Cardiac muscle cell (in vitro differentiated cells and primary cell): ENCODE results near the gene GTF2I. TPM values are rescaled to one million over a fixed set of nuclear protein-coding genes. Genes with fewer than 3 reads are reported as not detected.
"Not testable (repeated sequence)": the region's sequence is repeated elsewhere in the genome, so short reads cannot be mapped to it uniquely, and the experiment has no call there.

ENCODE experiments used
- DNase-seq, 2 donors: peaks; one replicate each; pipeline versions ENCODE4 v3.0.0 to v3.0.0-alpha.2; 2010 to 2017; ENCODE audit warnings: low read depth in 1 of 2, low spot score in 1 of 2
- H3K27ac ChIP-seq: fragments of 200-600 bp; sonication (generic); 2 replicates; pipeline ENCODE4 v1.5.1; 2016
- H3K27me3 ChIP-seq: fragments of 200-600 bp; sonication (generic); 2 replicates; pipeline ENCODE4 v1.6.0; 2016; ENCODE audit warnings: control low read depth
- H3K36me3 ChIP-seq: fragments of 200-600 bp; sonication (generic); 2 replicates; pipeline ENCODE4 v1.5.1; 2016; ENCODE audit warnings: control low read depth
- H3K4me1 ChIP-seq: fragments of 200-600 bp; sonication (generic); 2 replicates; pipeline ENCODE4 v1.8.1; 2017; ENCODE audit warnings: low read depth, mild to moderate bottlenecking, mixed run types
- H3K4me3 ChIP-seq: fragments of 200-600 bp; sonication (generic); 2 replicates; pipeline ENCODE4 v1.5.1; 2016; ENCODE audit warnings: mild to moderate bottlenecking
- H3K9me3 ChIP-seq: fragments of 200-600 bp; sonication (generic); 2 replicates; pipeline ENCODE4 v1.5.1; 2017; ENCODE audit warnings: low read depth, mild to moderate bottlenecking, control low read depth
- polyA plus RNA-seq: library from polyadenylated mRNA; unstranded; fragments of >200 nt; fragmentation: Nextera tagmentation; extraction: Ambion mirVana; gene quantifications from 2 replicates; pipeline ENCODE4 v1.2.1, GENCODE V29; 2016
- total RNA-seq: library from RNA; depleted of rRNA; stranded (reverse); fragments of >200 nt; gene quantifications from 2 replicates; pipeline ENCODE4 v1.2.3, GENCODE V29; 2016
- TF ChIP-seq, protein P1 (sequence below): IDR thresholded peaks from 2 replicates; pipeline ENCODE4 v1.5.1; 2012; ENCODE audit warnings: low read depth, mild to moderate bottlenecking, low read length

GTF2I gene
- total and polyA plus RNA-seq, 2 experiments from 2014 or later = 189 to 221 TPM

GRCh38 chr7:74655324-74655723 lies 2.2 kb upstream of the GTF2I start:
- H3K27me3 ChIP-seq = no peaks in the 10 kb centered on the region
- TF ChIP-seq, protein P1, sequence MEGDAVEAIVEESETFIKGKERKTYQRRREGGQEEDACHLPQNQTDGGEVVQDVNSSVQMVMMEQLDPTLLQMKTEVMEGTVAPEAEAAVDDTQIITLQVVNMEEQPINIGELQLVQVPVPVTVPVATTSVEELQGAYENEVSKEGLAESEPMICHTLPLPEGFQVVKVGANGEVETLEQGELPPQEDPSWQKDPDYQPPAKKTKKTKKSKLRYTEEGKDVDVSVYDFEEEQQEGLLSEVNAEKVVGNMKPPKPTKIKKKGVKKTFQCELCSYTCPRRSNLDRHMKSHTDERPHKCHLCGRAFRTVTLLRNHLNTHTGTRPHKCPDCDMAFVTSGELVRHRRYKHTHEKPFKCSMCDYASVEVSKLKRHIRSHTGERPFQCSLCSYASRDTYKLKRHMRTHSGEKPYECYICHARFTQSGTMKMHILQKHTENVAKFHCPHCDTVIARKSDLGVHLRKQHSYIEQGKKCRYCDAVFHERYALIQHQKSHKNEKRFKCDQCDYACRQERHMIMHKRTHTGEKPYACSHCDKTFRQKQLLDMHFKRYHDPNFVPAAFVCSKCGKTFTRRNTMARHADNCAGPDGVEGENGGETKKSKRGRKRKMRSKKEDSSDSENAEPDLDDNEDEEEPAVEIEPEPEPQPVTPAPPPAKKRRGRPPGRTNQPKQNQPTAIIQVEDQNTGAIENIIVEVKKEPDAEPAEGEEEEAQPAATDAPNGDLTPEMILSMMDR = no peak
- H3K4me1 ChIP-seq = peaks cover 23% of the 10 kb centered on the region
- no peaks in the 10 kb centered on the region for H3K9me3 ChIP-seq
- no peak for DNase-seq
- no peaks in the 10 kb centered on the region for H3K36me3 ChIP-seq
- no peak overlapping the region for H3K4me3 ChIP-seq
- peak overlapping the region; percentile 96 for H3K27ac ChIP-seq

GRCh38 chr7:74655768-74656440 lies 1.6 kb upstream of the GTF2I start:
- H3K4me1 ChIP-seq = peaks cover 29% of the 10 kb centered on the region
- H3K27me3 ChIP-seq = no peaks in the 10 kb centered on the region
- peak overlapping the region; percentile 96 for H3K27ac ChIP-seq
- no peak for DNase-seq
- H3K4me3 ChIP-seq = peak overlapping the region; percentile 49
- TF ChIP-seq, protein P1 = no peak
- no peaks in the 10 kb centered on the region for H3K9me3 ChIP-seq
- no peaks in the 10 kb centered on the region for H3K36me3 ChIP-seq

DNA sequence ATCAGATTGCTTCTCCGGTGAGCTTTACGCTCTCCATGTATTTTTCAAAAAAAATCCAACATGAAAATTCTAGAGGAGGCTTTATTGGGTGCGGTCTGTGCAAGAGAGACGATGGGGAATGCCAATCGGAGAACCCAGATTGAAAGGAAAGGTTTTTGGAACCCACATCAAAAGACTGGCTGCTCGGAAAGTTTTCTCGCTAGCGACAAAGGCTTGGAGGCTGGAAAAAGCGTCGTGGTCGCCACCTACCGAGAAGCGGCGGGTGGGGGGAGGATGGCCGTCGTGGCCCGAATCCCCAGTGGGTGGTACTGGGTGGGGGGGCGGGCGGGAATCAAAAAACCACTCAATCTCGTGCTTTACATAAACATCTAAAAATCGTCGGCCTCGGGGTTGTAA lies 1.1 kb upstream of the GTF2I start:
- DNase-seq = peak; percentile 30 to 56
- Histone ChIP-seq H3K27ac (peak overlapping the region; percentile 96), H3K36me3 (no peaks in the 10 kb centered on the region), H3K4me3 (peak overlapping the region; percentile 49), H3K4me1 (peaks cover 31% of the 10 kb centered on the region), H3K27me3 (no peaks in the 10 kb centered on the region), H3K9me3 (no peaks in the 10 kb centered on the region)
- TF ChIP-seq, protein P1 = no peak

DNA sequence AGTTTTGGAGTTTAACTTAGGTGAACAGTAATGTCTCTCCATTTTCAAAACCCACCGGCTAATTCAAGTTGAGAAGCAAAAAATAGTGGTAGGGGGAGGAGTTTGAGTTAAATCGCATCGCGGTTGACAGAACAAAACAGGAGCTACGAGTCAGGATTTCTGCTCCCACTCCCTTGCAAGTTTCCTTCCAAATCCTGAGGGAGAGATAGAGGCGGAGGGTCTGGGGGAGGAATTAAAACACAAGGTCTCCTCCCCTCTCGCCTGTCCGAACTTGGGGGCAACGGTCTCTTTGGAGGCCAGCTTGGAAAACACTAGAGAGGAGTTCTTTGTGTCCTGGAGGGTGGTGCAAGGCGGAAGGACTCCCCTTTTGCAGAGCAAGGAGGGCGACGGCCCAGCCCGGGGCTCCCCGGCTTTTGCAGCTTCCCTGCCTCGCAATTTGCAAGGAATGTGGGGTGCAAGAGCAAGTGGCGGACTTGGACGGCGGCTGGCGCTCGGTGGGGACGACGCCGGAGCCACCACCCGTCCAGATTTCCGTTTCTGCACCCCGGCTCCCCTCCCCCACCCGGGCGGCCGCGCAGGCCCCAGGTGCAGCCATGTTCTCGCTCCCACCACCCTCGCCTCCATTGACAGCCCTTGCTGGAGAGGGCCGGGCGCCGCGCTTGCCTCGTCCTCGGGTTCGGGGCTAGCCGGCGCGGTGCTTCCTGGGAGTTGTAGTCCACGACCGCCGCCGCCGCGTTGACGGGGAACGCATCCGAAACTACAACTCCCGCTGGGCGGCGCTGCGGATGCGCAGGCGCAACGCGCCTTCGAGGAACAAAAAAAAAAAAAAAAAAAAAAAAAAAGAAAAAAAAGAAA lies 454 bp upstream of the GTF2I start:
- TF ChIP-seq, protein P1 = peak; percentile 14
- peak overlapping the region; percentile 99 for H3K4me3 ChIP-seq

DNA sequence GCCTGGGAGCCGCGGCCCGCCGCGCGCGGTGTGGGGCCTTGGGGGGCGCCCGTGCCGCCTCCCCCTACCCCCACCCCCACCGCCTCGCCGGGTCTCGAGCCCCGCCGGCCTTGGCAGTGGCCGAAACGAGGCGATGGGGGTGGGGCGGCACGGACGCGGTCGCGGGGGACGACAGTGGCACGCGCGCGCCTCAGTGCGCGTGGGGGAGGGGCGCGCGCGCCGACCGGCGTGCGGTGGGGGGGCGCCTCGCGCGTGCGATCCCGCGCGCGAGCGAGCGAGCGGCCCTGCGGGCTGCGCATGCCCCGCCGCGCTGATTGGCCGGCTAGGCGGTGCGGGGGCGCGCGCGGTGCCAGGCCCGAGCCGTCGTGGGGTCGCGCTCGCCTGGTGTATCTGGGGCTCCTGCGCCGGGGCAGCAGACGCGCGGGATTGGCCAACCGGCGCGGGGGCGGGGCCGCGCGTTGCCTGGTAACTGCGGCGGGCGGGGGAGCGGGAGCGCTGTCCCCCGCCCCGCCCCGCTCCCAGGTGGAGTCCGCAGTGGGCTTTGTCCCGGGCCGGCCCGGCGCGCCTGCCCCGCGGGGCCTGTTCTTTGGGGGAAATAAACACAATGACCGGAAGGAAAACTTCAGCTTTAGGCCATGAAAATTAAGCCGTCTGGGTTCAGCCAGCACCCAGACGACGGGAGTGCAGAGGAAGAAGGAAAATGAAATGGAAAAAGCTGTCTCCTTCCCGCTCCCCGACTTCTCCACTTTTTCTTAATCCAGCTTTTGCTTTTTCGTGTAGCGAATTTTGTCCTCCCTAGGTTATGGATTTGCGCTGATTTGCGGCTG lies 873 bp downstream of the GTF2I start:
- TF ChIP-seq, protein P1 = no peak
- Histone ChIP-seq H3K27ac (peak overlapping the region; percentile 100), H3K4me3 (peak overlapping the region; percentile 99), H3K4me1 (peaks cover 35% of the 10 kb centered on the region), H3K27me3 (no peaks in the 10 kb centered on the region), H3K36me3 (no peaks in the 10 kb centered on the region), H3K9me3 (no peaks in the 10 kb centered on the region)
- peak; percentile 97 for DNase-seq

More for the DNA sequence above, 454 bp upstream of the GTF2I start:
- H3K27ac ChIP-seq = peak overlapping the region; percentile 100
- peak; percentile 99 for DNase-seq
- peaks cover 31% of the 10 kb centered on the region for H3K4me1 ChIP-seq
- no peaks in the 10 kb centered on the region for H3K27me3 ChIP-seq
- no peaks in the 10 kb centered on the region for H3K36me3 ChIP-seq
- no peaks in the 10 kb centered on the region for H3K9me3 ChIP-seq

DNA sequence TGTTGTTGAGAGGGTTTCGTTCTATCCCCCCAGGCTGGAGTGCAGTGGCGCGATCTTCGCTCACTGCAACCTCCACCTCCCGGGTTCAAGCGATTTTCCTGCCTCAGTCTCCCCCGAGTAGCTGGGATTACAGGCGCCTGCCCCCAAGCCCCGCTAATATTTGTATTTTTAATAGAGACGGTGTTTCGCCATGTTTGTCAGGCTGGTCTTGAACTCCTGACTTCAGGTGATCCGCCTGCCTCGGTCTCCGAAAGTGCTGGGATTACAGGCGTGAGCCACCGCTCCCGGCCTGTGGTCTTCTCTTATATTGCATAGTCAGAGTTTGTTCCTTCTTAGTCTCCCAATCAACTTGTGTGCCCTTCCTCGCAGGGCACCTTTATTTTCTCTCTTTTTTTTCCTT lies 2.7 kb downstream of the GTF2I start:
- not testable (repeated sequence) for H3K36me3 ChIP-seq, H3K27me3 ChIP-seq, H3K27ac ChIP-seq, H3K9me3 ChIP-seq, DNase-seq
- Histone ChIP-seq H3K4me3 (peak overlapping the region; percentile 2), H3K4me1 (peaks cover 35% of the 10 kb centered on the region)

DNA sequence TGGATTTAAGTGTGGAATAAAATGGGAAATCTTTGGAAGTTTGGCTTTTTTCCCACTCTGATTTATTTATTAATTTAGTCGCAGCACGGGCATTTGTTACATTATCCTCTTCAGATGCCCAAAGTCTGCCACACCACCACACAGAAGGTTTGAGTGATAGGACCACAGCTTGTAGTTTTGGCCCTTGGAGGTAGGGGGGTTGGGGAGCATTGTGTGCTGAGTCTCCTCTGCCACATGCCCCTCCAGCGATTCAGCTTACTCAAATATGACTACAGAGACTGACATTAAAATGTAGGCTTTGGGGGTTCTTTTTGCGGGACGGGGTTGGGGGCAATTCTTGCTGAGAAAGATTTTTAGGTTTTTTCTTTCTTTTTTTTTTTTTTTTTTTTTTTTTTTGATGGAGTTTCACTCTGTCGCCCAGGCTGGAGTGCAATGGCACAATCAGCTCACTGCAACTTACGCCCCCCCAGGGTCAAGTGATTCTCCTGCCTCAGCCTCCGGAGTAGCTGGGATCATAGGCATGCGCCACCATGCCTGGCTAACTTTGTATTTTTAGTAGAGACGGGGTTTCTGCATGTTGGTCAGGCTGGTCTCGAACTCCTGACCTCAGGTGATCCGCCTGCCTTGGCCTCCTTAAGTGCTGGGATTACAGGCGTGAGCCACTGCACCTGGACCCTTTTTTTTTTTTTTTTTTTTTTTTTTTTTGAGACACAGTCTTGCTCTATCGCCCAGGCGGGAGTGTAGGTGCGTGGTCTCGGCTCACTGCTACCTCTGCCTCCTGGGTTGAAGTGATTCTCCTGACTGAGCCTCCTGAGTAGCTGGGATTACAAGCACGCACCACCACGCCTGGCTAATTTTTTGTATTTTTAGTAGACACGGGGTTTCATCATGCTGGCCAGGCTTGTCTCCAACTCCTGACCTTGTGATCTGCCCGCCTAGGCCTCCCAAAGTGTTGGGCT lies 4.6 kb downstream of the GTF2I start:
- H3K36me3 ChIP-seq, H3K9me3 ChIP-seq, H3K4me3 ChIP-seq, DNase-seq, H3K27me3 ChIP-seq: not testable (repeated sequence)
- Histone ChIP-seq H3K4me1 (peaks cover 24% of the 10 kb centered on the region), H3K27ac (peak overlapping the region; percentile 26)
